ENCODE measurements around the gene RARRES2.

The RARRES2 gene

GRCh38 chr7:150377196-150377595 is 35.8 kb upstream of the RARRES2 start:
- in situ Hi-C loops (cut with MboI; ENCODE audit: low sequenced_read_pairs), result no loop called here

DNA sequence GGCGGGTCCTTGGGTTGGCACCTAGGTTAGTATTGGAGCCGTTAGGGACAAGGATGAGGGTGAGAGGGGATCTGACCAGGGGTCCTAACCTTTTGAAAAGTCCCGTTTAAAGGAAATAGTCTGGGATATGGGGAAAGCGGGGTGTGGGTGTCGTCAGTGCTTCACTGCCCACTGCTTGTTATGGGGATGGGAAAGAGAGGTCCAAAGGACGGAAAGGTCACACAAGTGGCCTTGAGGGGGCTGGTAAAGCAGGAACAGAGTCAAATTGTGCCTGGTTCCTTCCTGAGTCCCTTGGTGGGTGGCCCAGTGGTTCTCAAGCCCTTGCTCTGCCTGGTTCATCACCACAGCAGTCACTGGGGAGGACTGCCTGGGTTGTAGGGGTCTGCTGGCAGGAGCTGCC is 35.1 kb upstream of the RARRES2 start:
- in situ Hi-C loops (cut with MboI; ENCODE audit: low sequenced_read_pairs), result no loop called here

GRCh38 chr7:150375662-150376521 is 34.5 kb upstream of the RARRES2 start:
- in situ Hi-C loops (cut with MboI; ENCODE audit: low sequenced_read_pairs), result no loop called here

- in situ Hi-C loops (cut with MboI; ENCODE audit: low sequenced_read_pairs), result no loop called here
These were observed 33.0 kb upstream of the RARRES2 start for GRCh38 chr7:150374472-150374871.

GRCh38 chr7:150374026-150374425 is 32.6 kb upstream of the RARRES2 start:
- in situ Hi-C loops (cut with MboI; ENCODE audit: low sequenced_read_pairs), result no loop called here

- in situ Hi-C loops (cut with MboI; ENCODE audit: low sequenced_read_pairs), result no loop called here
These were observed 31.8 kb upstream of the RARRES2 start for GRCh38 chr7:150373049-150373801.

DNA sequence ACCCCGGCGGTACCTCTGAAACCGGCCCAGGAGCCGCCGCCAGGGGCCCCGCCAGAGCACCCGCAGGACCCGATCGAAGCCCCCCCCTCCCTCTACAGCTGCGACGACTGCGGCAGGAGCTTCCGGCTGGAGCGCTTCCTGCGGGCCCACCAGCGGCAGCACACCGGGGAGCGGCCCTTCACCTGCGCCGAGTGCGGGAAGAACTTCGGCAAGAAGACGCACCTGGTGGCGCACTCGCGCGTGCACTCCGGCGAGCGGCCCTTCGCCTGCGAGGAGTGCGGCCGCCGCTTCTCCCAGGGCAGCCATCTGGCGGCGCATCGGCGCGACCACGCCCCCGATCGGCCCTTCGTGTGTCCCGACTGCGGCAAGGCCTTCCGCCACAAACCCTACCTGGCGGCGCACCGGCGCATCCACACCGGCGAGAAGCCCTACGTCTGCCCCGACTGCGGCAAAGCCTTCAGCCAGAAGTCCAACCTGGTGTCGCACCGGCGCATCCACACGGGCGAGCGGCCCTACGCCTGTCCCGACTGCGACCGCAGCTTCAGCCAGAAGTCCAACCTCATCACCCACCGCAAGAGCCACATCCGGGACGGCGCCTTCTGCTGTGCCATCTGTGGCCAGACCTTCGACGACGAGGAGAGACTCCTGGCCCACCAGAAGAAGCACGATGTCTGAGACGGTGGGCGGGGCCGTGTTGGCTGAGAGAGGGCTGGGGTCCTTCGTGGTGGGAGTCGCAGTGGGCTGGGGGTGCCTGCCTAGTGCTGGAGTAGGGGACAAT is 31.0 kb upstream of the RARRES2 start:
- in situ Hi-C loops (cut with MboI; ENCODE audit: low sequenced_read_pairs), result no loop called here

DNA sequence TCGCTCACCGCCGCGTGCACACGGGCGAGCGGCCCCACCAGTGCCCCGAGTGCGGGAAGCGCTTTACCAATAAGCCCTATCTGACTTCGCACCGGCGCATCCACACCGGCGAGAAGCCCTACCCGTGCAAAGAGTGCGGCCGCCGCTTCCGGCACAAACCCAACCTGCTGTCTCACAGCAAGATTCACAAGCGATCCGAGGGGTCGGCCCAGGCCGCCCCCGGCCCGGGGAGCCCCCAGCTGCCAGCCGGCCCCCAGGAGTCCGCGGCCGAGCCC is 30.5 kb upstream of the RARRES2 start:
- in situ Hi-C loops (cut with MboI; ENCODE audit: low sequenced_read_pairs), result no loop called here

DNA sequence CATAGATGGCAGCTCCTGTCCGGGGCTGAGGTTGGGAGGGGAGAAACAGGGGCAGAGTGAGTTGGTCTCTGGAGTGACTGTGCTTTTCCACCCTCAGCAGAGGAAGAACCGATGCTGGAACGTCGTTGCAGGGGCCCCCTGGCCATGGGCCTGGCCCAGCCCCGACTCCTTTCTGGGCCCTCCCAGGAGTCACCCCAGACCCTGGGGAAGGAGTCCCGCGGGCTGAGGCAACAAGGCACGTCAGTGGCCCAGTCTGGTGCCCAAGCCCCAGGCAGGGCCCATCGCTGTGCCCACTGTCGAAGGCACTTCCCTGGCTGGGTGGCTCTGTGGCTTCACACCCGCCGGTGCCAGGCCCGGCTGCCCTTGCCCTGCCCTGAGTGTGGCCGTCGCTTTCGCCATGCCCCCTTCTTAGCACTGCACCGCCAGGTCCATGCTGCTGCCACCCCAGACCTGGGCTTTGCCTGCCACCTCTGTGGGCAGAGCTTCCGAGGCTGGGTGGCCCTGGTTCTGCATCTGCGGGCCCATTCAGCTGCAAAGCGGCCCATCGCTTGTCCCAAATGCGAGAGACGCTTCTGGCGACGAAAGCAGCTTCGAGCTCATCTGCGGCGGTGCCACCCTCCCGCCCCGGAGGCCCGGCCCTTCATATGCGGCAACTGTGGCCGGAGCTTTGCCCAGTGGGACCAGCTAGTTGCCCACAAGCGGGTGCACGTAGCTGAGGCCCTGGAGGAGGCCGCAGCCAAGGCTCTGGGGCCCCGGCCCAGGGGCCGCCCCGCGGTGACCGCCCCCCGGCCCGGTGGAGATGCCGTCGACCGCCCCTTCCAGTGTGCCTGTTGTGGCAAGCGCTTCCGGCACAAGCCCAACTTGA is 29.9 kb upstream of the RARRES2 start:
- in situ Hi-C loops (cut with MboI; ENCODE audit: low sequenced_read_pairs), result no loop called here

GRCh38 chr7:150370612-150371071 is 29.2 kb upstream of the RARRES2 start:
- in situ Hi-C loops (cut with MboI; ENCODE audit: low sequenced_read_pairs), result no loop called here

DNA sequence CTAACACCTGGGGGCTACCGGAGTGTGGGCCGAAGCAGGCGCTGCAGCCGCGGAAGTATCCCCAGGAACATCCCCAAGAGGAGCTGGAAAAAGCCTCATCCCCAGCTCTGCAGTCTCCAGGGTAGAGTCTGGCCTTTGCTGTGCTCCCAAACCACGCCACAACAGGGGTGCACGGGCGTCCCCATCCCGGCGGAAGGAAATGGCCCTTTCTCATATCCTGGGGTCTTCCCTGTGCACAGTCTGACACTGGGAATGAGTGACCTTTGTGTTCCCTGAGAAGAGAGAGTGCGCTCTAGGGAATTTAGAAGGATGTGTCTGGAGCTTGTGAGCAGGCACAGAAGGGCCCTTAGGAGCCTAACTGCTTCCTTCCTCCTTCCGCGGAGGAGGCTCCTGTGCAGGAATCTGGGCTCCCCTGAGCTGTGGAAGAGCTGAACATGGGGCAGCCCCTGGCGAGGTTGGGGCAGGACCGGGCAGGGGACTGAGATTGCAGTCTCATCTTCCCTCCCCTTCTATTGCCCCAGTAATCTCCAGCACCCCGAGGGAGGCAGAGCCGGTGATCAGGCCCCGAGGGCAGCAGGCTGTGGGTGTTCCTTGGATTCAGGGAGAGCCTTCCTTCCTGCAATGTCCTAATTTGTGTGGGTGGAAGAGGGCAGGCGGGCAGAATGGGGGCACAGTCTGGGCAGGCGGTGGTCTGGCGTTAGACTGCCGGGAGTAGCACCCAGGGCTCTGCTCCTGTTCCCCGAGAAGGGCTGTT is 28.5 kb upstream of the RARRES2 start:
- in situ Hi-C loops (cut with MboI; ENCODE audit: low sequenced_read_pairs), result no loop called here

DNA sequence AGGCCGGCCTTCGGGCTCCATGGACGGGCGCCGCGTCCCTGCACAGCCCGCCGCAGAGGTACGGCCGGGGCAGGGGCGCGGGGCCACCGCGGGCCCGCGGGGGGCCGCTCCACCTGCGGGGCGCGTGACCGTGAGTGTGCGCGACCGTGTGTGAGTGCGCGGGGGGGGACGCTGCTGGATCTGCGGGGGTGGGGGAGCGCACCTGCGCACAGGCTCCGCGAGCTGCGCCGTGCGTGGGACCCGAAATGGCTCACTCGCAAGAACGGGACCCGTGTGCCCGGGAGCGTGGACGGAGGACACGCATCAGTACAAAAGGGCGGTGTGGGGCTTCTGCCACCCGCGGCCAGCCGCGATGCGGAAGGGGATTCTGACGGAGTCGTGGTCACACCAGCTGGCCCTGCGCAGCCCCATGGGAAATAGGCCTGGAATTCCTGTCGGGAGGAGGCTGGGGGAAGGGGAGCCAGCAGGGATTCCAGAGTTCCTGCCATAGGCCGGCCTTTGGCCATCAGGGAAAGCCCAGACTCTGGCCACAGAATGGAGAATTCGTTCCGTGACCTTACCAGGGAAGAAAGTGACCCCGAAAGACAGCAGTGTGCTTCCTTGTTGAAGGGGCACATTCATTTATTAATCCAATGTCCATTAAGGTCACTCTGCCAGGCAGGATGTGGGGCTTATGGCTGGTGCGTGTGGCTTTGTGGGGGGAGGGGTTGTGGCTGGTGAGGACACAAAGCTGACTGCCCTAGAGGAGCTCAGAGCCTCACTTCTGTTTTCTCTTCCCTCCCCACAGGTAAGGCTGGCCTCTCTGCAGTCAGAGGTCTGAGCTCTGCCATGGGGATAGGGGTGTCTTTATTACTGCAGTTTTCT is 27.7 kb upstream of the RARRES2 start:
- in situ Hi-C loops (cut with MboI; ENCODE audit: low sequenced_read_pairs), result no loop called here

GRCh38 chr7:150368096-150368883 is 26.9 kb upstream of the RARRES2 start, which contains the start of gene REPIN1:
Gene REPIN1, plus strand, starts transcription at chr7:150368822. Its CDS starts 890 bp downstream, at chr7:150369712.
- in situ Hi-C loops (cut with MboI; ENCODE audit: low sequenced_read_pairs), result no loop called here

GRCh38 chr7:150367677-150368095 is 26.3 kb upstream of the RARRES2 start:
- in situ Hi-C loops (cut with MboI; ENCODE audit: low sequenced_read_pairs), result no loop called here

DNA sequence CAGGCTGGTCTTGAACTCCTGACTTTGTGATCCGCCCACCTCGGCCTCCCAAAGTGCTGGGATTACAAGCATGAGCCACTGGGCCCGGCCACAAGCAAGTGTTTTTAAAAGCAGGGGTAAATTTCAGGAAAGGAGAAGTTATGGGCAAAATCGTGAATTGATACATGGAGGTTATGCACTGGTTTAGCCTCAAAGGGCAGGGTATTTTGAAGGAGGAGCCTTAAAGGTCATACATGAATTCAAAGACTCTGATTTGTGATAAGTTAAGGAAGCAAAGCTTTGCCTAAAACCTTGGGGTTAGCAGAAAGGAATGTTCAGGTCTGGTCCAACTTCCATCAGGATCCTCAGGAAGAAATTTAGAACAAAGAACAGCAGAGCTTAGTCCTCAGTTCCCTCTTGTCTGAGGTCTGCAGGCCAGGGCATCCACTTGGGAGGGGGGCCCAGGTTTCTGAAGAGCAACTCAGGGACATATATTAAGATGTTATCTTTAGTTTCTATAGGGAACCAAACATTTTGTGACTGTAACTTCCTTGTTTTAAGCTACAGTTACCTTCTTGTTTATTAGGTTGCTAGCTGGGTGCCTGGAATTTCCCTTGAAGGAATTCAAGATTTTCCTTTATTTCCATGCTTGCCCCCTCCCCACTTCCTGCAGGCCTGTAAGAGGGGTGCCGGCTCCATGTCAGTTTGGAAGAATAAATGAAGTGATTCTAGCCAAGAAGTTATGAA is 24.4 kb upstream of the RARRES2 start:
- in situ Hi-C loops (cut with MboI; ENCODE audit: low sequenced_read_pairs), result no loop called here

- in situ Hi-C loops (cut with MboI; ENCODE audit: low sequenced_read_pairs), result no loop called here
These were observed 23.8 kb upstream of the RARRES2 start for GRCh38 chr7:150365194-150365593.

DNA sequence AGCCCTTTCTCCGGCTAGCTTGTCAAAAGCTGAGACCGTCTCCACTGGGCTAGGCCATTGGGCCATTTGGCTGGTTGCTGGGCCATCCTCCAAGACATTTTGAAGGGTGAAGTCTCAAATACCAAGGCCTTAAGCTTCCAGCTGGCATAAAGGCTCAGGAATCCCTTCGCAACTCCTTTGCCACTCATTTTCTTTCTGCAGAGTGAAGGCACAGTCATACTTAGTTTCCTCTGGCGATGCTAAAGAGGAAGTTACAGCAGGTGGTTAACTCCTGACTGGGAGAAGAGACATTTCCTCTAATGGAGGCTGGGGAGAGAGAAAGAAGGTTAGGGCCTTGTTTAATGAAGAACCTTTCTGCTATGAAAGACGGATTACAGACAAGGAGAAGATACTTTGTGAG is 22.4 kb upstream of the RARRES2 start:
- in situ Hi-C loops (cut with MboI; ENCODE audit: low sequenced_read_pairs), result no loop called here

Data from HL-60/S4 (cell line).